ENCODE results near the gene EVC2.

DNA sequence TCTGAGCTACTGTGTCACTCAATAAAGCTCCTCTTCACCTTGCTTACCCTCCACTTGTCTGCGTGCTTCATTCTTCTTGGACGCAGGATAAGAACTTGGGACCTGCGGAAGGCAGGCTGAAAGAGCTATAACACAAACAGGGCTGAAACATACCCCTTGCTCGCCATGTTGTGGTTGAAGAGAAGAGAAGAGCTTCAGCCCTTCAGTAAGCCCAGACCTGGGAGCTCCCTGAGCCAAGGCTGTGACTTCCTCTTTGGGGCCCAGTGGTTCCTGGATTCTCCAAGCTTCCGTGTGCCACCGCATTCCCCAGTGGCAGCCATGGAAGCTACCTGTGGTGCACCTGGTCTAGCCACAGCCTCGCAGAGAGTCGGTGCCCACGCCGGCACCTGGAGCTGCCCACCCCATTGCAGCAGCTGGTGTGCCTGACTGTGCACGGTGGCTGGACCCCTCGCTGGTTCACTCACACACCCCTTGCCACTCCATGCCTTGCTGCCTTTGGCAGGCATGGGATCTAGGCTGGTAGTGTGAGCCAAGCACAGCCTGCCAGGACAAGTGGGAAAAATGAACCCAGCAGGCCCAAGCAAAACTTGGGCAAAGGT lies 160.6 kb downstream of the EVC2 start:
- TF ChIP-seq, protein P1, sequence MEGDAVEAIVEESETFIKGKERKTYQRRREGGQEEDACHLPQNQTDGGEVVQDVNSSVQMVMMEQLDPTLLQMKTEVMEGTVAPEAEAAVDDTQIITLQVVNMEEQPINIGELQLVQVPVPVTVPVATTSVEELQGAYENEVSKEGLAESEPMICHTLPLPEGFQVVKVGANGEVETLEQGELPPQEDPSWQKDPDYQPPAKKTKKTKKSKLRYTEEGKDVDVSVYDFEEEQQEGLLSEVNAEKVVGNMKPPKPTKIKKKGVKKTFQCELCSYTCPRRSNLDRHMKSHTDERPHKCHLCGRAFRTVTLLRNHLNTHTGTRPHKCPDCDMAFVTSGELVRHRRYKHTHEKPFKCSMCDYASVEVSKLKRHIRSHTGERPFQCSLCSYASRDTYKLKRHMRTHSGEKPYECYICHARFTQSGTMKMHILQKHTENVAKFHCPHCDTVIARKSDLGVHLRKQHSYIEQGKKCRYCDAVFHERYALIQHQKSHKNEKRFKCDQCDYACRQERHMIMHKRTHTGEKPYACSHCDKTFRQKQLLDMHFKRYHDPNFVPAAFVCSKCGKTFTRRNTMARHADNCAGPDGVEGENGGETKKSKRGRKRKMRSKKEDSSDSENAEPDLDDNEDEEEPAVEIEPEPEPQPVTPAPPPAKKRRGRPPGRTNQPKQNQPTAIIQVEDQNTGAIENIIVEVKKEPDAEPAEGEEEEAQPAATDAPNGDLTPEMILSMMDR (conservative IDR thresholded peaks at IDR 0.05; ENCODE audit: low read length), result no peak
- TF ChIP-seq EZH2phosphoT487 (IDR thresholded peaks at IDR 0.05; ENCODE audit: borderline replicate concordance), result no peak
